Left ventricle myocardium inferior (tissue), 1 donor: ENCODE results near the gene CTSF. TPM values are rescaled to one million over a fixed set of nuclear protein-coding genes. Genes with fewer than 3 reads are reported as not detected.

ENCODE experiments used
- DNase-seq: peaks from one replicate; pipeline ENCODE4 v3.0.0-alpha.2; 2020
- H3K27ac ChIP-seq: fragments of 200-600 bp; replicated peaks from 2 replicates; pipeline ENCODE4 v1.8.0; 2021
- H3K27me3 ChIP-seq: fragments of 200-600 bp; 2 replicates; pipeline ENCODE4 v1.8.0; 2021; ENCODE audit warnings: low read depth
- H3K36me3 ChIP-seq: fragments of 200-600 bp; 2 replicates; pipeline ENCODE4 v1.8.0; 2021
- H3K4me1 ChIP-seq: fragments of 200-600 bp; 2 replicates; pipeline ENCODE4 v1.8.0; 2021
- H3K4me3 ChIP-seq: fragments of 200-600 bp; 2 replicates; pipeline ENCODE4 v1.8.0; 2021; ENCODE audit warnings: mild to moderate bottlenecking, moderate library complexity
- H3K9me3 ChIP-seq: fragments of 200-600 bp; replicated peaks from 2 replicates; pipeline ENCODE4 v1.8.0; 2021
- intact Hi-C: fragments of 100-400 bp; cut with micrococcal nuclease; formaldehyde crosslinking; loops from one replicate; pipeline ENCODE4 v1.11.0; 2022
- total RNA-seq: library from RNA; stranded (reverse); fragmentation: NEBNext Ultra II Directional; extraction: Animal tissue kit (Norgen Biotek cat#: 25700); gene quantifications from one replicate; pipeline ENCODE4 v1.2.1, GENCODE V29; 2021
- TF ChIP-seq, protein P1 (sequence below): fragments of 200-600 bp; IDR thresholded peaks from 2 replicates; pipeline ENCODE4 v1.8.0; 2021; ENCODE audit warnings: antibody characterized with exemption, mild to moderate bottlenecking, borderline replicate concordance
- donor health status: DM: no; HTN: yes; CAD: no; lungs with severe emphysema.

The CTSF gene
- total RNA-seq, 1 donor from 2014 or later, result 48.6 TPM

DNA sequence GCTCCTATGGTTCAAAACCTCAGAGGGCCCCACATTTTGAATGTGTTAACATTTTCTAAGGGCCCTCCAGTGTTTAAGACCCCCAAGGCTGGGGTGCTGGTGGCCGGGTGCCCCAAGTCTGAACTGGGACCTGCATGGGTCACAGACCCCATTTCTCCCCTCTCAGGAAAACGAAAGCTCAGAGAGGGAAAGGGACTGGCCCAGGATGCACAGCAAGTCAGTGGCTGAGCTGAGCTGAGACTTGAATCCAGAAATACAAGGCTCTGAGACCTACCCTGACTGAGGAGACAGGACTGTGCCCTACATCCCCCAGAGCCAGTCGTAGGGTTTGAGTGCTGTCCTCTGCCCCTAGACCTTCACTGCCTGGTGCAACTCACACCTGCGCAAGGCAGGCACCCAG, 17.5 kb downstream of the CTSF start:
- Histone ChIP-seq H3K27ac (no peak overlapping the region), H3K27me3 (peaks cover 15% of the 10 kb centered on the region), H3K4me1 (peaks cover 11% of the 10 kb centered on the region), H3K9me3 (no peaks in the 10 kb centered on the region), H3K36me3 (no peaks in the 10 kb centered on the region), H3K4me3 (no peak overlapping the region)
- intact Hi-C loops, result no loop called here
- DNase-seq, result no peak
- TF ChIP-seq, protein P1, sequence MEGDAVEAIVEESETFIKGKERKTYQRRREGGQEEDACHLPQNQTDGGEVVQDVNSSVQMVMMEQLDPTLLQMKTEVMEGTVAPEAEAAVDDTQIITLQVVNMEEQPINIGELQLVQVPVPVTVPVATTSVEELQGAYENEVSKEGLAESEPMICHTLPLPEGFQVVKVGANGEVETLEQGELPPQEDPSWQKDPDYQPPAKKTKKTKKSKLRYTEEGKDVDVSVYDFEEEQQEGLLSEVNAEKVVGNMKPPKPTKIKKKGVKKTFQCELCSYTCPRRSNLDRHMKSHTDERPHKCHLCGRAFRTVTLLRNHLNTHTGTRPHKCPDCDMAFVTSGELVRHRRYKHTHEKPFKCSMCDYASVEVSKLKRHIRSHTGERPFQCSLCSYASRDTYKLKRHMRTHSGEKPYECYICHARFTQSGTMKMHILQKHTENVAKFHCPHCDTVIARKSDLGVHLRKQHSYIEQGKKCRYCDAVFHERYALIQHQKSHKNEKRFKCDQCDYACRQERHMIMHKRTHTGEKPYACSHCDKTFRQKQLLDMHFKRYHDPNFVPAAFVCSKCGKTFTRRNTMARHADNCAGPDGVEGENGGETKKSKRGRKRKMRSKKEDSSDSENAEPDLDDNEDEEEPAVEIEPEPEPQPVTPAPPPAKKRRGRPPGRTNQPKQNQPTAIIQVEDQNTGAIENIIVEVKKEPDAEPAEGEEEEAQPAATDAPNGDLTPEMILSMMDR, result no peak

DNA sequence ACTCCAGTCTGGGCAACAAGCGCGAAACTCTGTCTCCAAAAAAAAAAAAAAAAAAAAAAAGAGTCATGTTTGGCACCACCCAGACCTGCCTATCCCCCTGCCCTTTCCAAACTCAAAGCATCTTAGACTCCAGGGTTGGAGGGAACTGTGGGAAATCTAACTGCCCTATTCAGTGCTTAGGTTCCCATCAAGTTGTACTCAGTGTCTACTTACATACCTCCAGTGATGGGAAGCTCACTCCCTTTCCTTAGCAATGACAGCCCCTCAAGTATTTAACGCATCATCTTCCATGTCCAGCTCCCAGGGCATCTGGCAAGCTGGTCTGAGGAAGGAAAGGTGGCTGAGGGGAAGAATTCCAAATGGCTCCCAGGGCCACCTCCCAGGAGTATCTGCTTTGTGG, 18.7 kb downstream of the CTSF start:
- H3K9me3 ChIP-seq, result no peaks in the 10 kb centered on the region
- peaks cover 4% of the 10 kb centered on the region for H3K27me3 ChIP-seq
- TF ChIP-seq, protein P1, result no peak
- no peak for DNase-seq
- intact Hi-C loops, result no loop called here
- peaks cover 22% of the 10 kb centered on the region for H3K4me1 ChIP-seq
- no peaks in the 10 kb centered on the region for H3K36me3 ChIP-seq
- no peak overlapping the region for H3K27ac ChIP-seq
- no peak overlapping the region for H3K4me3 ChIP-seq

DNA sequence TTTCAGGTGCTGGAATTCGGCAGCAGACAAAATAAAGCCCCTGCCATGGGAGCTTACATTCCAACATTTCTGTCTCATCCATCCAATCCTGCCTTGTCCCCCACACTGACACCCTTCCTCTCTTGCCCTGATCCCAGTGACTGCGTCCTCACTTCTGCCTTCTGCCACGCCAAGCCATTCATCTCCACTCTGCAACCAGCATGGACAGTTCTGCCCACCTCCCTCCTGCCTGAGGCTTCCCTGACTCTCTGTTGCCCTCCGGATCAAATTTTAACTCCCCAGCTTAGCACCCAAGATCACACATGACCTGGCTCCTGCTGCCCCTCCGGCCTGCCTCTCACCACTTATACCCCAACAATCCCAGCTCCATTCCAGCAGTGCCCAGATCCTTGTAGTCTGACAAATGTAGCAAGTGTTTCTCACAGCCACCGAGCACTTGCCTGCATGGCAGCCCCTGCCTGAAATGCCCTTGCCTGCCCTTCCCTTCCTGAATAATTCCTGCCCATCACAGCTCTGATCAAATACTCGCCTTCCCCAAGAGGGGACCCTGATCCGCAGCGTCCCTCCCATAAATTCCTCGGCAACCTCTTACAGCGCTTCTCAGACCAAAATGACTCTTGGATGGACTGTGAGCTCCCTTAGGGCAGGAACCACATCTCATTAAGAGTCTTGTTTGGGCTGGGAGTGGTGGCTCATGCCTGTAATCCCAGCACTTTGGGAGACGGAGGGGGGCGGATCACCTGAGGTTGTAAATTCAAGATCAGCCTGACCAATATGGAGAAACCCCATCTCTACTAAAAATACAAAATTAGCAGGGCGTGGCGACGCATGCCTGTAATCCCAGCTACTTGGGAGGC, 19.4 kb downstream of the CTSF start:
- Histone ChIP-seq H3K27me3 (no peaks in the 10 kb centered on the region), H3K36me3 (no peaks in the 10 kb centered on the region), H3K4me1 (peaks cover 29% of the 10 kb centered on the region), H3K9me3 (no peaks in the 10 kb centered on the region), H3K4me3 (no peak overlapping the region), H3K27ac (no peak overlapping the region)
- intact Hi-C loops, result no loop called here
- DNase-seq, result no peak
- TF ChIP-seq, protein P1, result no peak

DNA sequence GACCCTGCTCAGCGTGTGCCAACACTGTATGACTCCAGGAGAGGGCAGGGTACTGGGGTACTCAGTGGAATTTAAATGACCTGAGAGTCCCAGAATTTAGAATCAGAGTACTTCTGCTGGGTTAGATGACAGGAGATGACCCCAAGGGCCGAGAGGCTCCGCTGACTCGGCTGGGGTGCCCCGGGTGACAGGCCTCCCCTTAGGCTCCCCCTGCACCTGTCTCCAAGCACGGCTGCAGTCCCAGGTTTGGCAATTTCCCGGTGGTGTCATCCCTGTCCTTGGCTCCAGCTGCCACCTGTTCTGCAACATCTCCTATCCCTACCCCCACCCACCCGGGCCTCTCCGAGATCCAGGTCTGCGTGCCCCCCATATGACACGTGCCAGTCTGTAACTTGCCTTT, 20.4 kb downstream of the CTSF start:
- DNase-seq, result no peak
- TF ChIP-seq, protein P1, result no peak

DNA sequence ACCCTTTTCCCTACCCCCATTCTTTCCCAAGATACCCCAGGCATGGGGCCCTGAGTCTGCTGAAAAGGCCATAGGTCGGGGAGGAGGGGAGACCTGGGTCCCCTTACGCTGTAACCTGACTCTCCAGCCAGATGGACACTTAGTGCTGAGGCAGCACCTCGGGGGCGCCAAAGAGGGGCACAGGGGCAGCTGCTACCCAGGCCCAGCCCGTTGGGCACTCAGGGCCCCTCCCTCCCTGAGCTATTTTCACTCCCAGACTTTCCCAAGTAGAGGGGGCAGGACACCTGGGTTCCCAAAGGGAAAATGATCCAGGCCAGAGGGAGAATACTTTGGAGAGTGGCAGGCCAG, 20.8 kb downstream of the CTSF start:
- Histone ChIP-seq H3K4me3 (no peak overlapping the region), H3K36me3 (peaks cover 10% of the 10 kb centered on the region), H3K9me3 (no peaks in the 10 kb centered on the region), H3K27ac (no peak overlapping the region), H3K27me3 (no peaks in the 10 kb centered on the region), H3K4me1 (peaks cover 36% of the 10 kb centered on the region)
- TF ChIP-seq, protein P1, result no peak
- no peak for DNase-seq
- intact Hi-C loops, result no loop called here

More for the DNA sequence above, 20.4 kb downstream of the CTSF start:
- H3K27me3 ChIP-seq, result no peaks in the 10 kb centered on the region
- intact Hi-C loops, result no loop called here
- no peak overlapping the region for H3K27ac ChIP-seq
- no peaks in the 10 kb centered on the region for H3K9me3 ChIP-seq
- H3K4me1 ChIP-seq, result peaks cover 36% of the 10 kb centered on the region
- H3K36me3 ChIP-seq, result peaks cover 6% of the 10 kb centered on the region
- H3K4me3 ChIP-seq, result no peak overlapping the region
